GM19395 (cell line): Measurements from ENCODE around the gene LAMTOR4.
"Not testable (repeated sequence)": the region's sequence is repeated elsewhere in the genome, so short reads cannot be mapped to it uniquely, and the experiment has no call there.

Experiments
- ATAC-seq: cut with Tn5 transposase; IDR thresholded peaks from one replicate; pipeline ENCODE4 v1.9.1; 2021; ENCODE audit warnings: mild to moderate bottlenecking, moderate library complexity; ENCODE audit not compliant: unreplicated experiment

Gene LAMTOR4

GRCh38 chr7:100169147-100169850, 20.6 kb downstream of the LAMTOR4 start:
- no peak for ATAC-seq

DNA sequence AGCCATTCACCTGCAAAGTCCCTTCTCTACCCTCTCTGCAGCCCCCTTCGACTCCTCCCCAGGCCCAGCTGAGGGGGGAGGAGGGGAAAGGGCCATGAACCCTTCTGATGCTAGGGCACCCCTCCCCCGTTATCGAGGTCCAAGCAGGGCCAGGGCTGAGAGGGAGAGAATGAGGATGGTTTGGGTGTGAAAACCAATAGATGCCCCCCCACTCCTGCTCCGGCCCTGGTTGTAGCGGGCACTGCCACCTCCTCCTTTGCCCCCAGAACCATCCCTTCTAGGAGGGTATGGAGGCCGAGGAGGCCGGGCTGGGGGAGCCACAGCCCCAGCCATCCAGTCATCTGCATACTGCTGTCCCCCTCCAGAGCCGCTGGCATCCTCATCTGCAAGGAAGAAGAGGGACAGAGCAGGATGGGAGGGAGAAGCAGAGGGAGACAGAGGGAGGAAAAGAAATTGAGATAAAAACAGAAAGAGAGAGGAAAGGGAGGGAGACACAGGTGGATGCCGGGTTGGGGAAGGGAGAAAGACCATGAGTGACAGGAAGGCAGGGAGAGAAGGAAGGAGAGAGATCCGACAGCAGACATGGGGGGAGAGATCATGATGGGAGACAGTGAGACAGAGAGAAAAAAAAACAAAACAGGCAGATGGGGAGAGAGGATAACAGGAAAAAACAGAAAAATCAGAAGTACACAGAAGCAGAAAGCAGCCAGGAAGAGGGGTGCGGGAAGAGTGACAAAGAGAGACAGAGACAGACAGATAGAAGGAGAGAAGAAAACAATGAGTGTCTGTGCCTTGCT, 21.6 kb downstream of the LAMTOR4 start:
- ATAC-seq = no peak

- no peak for ATAC-seq
These were observed 22.5 kb downstream of the LAMTOR4 start for GRCh38 chr7:100171087-100171681.

- ATAC-seq = no peak
These were observed 23.1 kb downstream of the LAMTOR4 start for GRCh38 chr7:100171840-100172239.

DNA sequence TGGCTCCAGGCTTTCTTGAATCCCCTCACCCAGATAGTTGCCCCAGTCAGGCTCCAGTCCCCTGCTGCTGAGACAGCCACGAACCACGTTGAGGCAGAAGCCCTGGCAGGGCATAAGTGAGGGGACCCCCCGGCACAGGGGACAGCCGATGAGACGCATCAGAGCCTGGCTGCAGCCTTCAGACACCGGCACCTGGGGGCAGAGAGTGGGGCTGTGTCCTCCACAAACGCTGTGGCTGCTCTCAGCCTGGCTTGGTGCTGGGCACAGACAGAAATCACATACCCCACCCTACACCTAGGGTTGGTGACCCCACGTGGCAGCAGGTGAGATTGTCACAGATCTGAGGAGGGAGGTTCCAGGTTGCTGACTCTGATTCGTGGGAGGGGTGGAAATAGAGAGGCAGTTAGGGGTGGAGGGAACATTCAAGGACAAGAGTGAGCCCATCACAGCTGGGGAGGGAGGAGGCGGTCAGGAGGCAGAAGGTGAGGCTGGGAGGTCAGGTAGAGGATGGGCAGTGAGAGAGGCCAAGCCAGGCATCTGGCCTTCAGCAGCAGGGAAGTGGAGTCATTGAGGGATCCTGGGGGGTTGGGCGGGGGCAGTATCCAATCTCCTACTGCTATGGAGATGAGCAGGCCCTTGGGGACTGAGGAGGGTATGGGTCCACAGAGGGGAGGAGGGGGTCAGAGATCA, 25.2 kb downstream of the LAMTOR4 start:
- ATAC-seq = no peak

- no peak for ATAC-seq
These were observed 25.9 kb downstream of the LAMTOR4 start for GRCh38 chr7:100174582-100174981.

GRCh38 chr7:100175296-100175935, 26.7 kb downstream of the LAMTOR4 start:
- no peak for ATAC-seq

DNA sequence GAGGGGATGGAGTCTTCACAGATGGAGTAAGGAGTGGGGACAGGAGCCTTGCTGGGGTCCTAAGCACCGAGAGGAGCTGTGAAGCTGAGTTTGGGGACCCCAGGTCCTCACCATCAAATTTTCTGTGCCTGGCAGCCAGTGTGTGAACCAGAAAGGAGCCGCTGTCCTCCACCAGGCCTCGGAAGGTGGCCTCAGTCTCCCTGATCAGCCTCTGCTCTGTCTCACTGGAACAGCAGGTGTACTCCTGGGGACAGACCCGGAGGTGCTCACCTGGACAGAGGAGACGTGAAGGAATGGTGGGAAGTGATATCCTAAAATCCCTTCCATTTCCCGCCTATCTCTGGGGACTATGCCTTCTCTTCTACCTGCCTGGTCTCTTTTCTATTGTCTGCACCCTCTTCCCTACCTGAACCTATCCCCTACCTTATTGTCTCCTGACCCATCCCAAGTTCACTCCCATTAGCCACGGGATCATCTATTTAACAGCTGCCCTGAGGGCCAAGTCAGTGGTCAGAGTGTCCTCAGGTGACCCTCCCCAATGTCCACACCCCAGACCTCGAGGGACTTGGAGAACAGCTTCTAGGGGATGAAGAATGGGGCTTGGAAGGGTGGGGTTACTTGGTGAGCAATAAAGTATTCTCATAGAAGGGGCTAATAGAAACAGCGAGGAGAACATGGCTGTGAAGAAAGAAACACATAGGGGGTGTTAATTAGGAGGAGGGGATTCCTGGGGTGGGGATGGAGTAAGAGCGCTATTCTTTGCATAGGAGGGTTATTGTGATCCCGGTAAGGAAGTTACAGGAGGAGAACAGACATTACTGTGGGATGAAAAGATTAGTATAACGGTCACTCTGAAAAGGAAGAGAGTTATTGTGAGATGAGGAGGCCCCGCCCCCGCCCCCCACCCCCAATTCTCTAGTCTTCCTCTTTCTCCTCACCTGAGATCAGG, 27.7 kb downstream of the LAMTOR4 start:
- ATAC-seq = no peak

GRCh38 chr7:100177045-100178001, 28.6 kb downstream of the LAMTOR4 start, which contains the start of the genes GPC2 and STAG3:
Gene GPC2, minus strand, starts transcription at chr7:100177381. Its CDS starts 182 bp downstream, at chr7:100177199.
Gene STAG3, plus strand, starts transcription at chr7:100177918. Its CDS starts 2,639 bp downstream, at chr7:100180557.
- ATAC-seq = peak; percentile 89

DNA sequence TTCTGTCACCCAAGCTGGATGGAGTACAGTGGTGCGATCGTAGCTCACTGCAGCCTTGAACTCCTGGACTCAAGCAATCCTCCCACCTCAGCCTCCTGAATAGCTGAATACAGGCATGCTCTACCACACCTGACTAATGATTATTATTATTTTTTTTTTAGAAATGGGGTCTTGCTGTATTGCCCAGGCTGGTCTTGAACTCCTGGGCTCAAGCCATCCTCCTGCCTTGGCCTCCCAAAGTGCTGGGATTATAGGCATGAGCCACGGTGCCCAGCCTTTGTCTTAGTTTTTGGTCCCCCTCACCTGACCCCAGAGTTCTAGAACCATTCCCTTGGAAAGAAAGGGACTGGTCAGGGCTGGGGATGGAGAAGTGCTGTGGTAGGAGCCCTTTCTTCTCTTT, 31.4 kb downstream of the LAMTOR4 start:
- ATAC-seq = not testable (repeated sequence)

- not testable (repeated sequence) for ATAC-seq
These were observed 33.9 kb downstream of the LAMTOR4 start for GRCh38 chr7:100182616-100183015.

DNA sequence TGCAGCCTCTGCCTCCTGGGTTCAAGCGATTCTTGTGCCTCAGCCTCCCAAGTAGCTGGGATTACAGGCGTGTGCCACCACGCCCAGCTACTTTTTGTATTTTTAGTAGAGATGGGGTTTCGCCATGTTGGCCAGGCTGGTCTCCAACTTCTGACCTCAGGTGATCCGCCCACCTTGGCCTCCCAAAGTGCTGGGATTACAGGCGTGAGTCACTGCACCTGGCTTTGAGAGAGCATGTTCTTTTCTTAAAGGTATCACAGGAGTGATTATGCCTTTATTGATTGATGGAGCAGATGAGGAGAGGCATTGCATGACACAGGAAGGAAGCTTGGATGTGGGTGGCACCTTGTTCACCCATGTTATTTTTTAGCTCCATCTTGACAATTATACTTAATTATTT, 34.4 kb downstream of the LAMTOR4 start:
- ATAC-seq = not testable (repeated sequence)

GRCh38 chr7:100185726-100186125, 37.0 kb downstream of the LAMTOR4 start:
- ATAC-seq = no peak

DNA sequence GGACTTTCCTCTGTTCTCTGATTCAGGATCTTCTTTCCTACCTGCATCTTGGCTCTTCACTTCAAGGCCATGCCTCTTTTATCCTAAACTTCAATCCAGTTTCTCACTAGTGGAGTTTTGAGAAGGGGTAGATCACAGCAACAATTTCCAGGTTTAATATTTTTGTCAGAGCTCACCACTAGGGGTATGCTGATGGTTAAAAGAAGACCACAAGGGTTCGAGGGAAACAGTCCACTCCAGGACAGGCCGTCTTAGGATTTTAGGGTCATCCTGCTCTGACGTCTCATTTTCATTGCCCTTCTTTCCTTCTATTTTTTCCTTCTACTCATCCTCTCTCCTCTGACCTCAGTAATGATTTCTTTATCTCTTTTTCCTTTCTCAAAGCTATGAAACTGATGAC, 40.3 kb downstream of the LAMTOR4 start:
- ATAC-seq = no peak

DNA sequence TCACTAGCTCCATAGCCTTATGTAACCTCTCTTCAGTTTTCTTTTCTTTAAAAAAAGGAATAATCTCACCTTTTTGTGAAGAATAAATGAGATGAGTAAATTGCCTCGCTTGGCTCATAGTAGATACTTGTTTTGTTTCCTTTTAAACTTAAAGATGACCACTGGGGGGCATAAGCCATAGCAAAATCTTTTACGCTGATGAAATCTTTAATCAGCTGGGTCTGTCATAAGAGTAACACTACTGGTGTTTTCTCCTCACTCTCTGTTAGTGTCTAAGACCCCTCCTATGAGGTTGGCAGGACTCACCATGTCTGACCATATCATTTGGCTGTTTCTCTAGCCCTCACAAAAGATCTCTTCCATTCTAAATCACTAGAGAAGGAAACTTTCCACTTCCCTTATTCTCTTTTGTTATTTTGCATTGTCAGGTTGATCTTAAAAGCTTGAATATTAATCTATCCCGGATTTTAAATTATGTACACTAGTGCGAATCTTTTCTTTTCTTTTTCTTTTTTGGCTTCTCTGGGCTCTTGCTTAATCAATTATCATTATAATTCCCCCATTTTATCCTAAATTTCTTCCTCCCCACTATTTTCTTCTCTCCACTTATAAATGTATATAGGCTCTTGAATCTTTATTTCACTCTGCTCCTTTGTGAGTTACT, 41.5 kb downstream of the LAMTOR4 start:
- ATAC-seq = no peak

DNA sequence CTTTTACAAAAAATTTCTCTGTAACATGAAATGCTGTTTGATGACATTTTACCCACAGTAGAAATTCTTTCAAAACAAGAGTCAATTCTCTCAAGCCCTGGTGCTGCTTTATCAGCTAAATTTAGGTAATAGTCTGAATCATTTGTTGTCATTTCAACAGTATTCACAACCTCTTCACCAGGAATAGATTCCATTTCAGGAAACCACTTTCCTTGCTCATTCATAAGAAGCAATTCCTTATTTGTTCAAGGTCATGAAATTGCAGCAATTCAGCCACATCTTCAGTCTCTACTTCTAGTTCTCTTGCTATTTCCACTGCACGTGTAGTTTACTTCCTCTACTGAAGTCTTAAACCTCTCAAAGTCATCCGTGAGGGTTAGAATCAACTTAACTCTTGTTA, 43.1 kb downstream of the LAMTOR4 start:
- no peak for ATAC-seq

DNA sequence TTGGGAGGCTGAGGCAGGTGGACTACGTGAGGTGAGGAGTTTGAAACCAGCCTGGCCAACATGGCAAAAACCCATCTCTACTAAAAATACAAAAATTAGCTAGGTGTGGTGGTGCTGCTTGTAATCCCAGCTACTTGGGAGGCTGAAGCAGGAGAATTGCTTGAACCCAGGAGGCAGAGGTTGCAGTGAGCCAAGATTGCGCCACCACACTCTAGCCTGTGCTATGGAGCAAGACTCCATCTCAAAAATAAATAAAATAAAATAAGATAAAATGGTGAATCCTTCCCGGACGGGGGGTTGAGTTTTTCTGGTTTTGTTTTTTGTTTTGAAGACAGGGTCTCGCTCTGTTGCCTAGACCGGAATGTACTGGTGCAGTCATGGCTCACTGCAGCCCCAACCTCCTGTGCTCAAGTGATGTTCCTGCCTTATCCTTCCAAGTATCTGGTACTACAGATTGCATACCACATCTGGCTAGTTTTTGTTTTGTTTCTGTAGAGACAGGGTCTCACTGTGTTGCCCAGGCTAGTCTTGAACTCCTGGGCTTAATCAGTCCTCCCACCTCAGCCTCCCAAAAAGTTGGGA, 43.7 kb downstream of the LAMTOR4 start:
- ATAC-seq = not testable (repeated sequence)
